HepG2 (cell line): ENCODE results near the gene MIS18A.

Source experiments
- CTCF ChIP-seq: sonication (generic); formaldehyde crosslinking; IDR thresholded peaks from 2 replicates; pipeline ENCODE4 v1.5.0; 2020; ENCODE audit warnings: mild to moderate bottlenecking, missing genetic modification reagents, moderate library complexity
- JUND ChIP-seq: sonication (generic); formaldehyde crosslinking; IDR thresholded peaks from 2 replicates; pipeline ENCODE4 v1.8.0; 2022; ENCODE audit warnings: mild to moderate bottlenecking, missing genetic modification reagents
- KAT7 ChIP-seq: IDR thresholded peaks from 2 replicates; pipeline ENCODE4 v1.6.1; 2018; ENCODE audit warnings: borderline replicate concordance, missing compliant biosample characterization
- NR2F6 ChIP-seq, 2 experiments: IDR thresholded peaks; 2 replicates each; pipeline ENCODE4 v1.6.1; 2016; ENCODE audit warnings: antibody characterized with exemption in 1 of 2, mild to moderate bottlenecking in 1 of 2
- PRDM10 ChIP-seq: sonication (generic); formaldehyde crosslinking; IDR thresholded peaks from 2 replicates; pipeline ENCODE4 v1.4.0; 2020; ENCODE audit warnings: low read depth, missing genetic modification reagents
- RXRA ChIP-seq: sonication (generic); formaldehyde crosslinking; IDR thresholded peaks from 2 replicates; pipeline ENCODE4 v1.5.1; 2020; ENCODE audit warnings: missing genetic modification reagents
- YY1 ChIP-seq: IDR thresholded peaks from 2 replicates; pipeline ENCODE4 v1.6.1; 2011; ENCODE audit warnings: low read length, low read depth, moderate library complexity, mild to moderate bottlenecking; ENCODE audit not compliant: insufficient read depth, insufficient replicate concordance
- ZBTB33 ChIP-seq: sonication (generic); formaldehyde crosslinking; IDR thresholded peaks from 2 replicates; pipeline ENCODE4 v1.4.0; 2020; ENCODE audit warnings: missing genetic modification reagents
- ZBTB49 ChIP-seq: sonication (generic); formaldehyde crosslinking; IDR thresholded peaks from 2 replicates; pipeline ENCODE4 v1.4.0; 2020; ENCODE audit warnings: missing genetic modification reagents, borderline replicate concordance
- ZNF580 ChIP-seq: IDR thresholded peaks from 2 replicates; pipeline ENCODE4 v1.6.1; 2016; ENCODE audit warnings: low read depth, borderline replicate concordance
- ZNF740 ChIP-seq: sonication (generic); formaldehyde crosslinking; IDR thresholded peaks from 2 replicates; pipeline ENCODE4 v1.4.0; 2020; ENCODE audit warnings: missing genetic modification reagents

GRCh38 chr21:32322103-32322502, 43.3 kb upstream of the MIS18A start:
- TF ChIP-seq ZBTB49 (CRISPR knock-in tag): no peak
- TF ChIP-seq ZBTB33: no peak
- TF ChIP-seq CTCF: no peak
- TF ChIP-seq NR2F6 (IDR thresholded peaks at IDR 0.05): no peak
- no peak for TF ChIP-seq NR2F6 (CRISPR knock-in tag; IDR thresholded peaks at IDR 0.05)
- TF ChIP-seq YY1: no peak
- no peak for TF ChIP-seq KAT7 (CRISPR knock-in tag)
- no peak for TF ChIP-seq ZNF580 (CRISPR knock-in tag)
- TF ChIP-seq RXRA (CRISPR knock-in tag): no peak
- no peak for TF ChIP-seq PRDM10
- no peak for TF ChIP-seq JUND (CRISPR knock-in tag)
- no peak for TF ChIP-seq ZNF740 (CRISPR knock-in tag)
